Panc1 (cell line): ENCODE measurements around the gene RBSN. TPM values are rescaled to one million over a fixed set of nuclear protein-coding genes. Genes with fewer than 3 reads are reported as not detected.

ENCODE experiments used
- ATAC-seq: fragments of 200-7000 bp; cut with Tn5 transposase; 2 replicates; pipeline ENCODE4 v1.9.1; 2020; ENCODE audit warnings: mild to moderate bottlenecking, moderate library complexity
- BruUV-seq: library from RNA; stranded (reverse); fragments of 400-500 nt; replicated peaks from 2 replicates; lab custom pipeline; 2021; lab: Mats Ljungman, UMichigan
- CTCF ChIA-PET: fragments of 300-600 bp; sonication (Branson Sonifier 250); formaldehyde crosslinking; loops from one replicate; lab custom pipeline; 2022; ENCODE audit warnings: antibody characterized with exemption; lab: Charles Lee
- POLR2A ChIA-PET: fragments of 300-600 bp; sonication (Branson Sonifier 250); formaldehyde crosslinking; loops from one replicate; lab custom pipeline; 2022; ENCODE audit warnings: antibody characterized with exemption; lab: Charles Lee
- DNase-seq: peaks from one replicate; pipeline ENCODE4 v3.0.0-alpha.2; 2010; ENCODE audit warnings: low read depth, low spot score
- H3K27ac ChIP-seq: 2 replicates; pipeline ENCODE4 v1.5.1; 2011; ENCODE audit warnings: mild to moderate bottlenecking, low read length, inconsistent platforms
- H3K27me3 ChIP-seq: fragments of 200-500 bp; sonication (Bioruptor generic); 2 replicates; pipeline ENCODE4 v1.6.0; 2014; ENCODE audit warnings: low read length, inconsistent platforms; ENCODE audit not compliant: control insufficient read depth, insufficient read depth
- H3K36me3 ChIP-seq: fragments of 200-500 bp; sonication (Bioruptor generic); 2 replicates; pipeline ENCODE4 v1.5.1; 2014; ENCODE audit warnings: inconsistent platforms, mild to moderate bottlenecking, low read length, moderate library complexity; ENCODE audit not compliant: control insufficient read depth, insufficient read depth
- H3K4me1 ChIP-seq: 2 replicates; pipeline ENCODE4 v1.5.1; 2011; ENCODE audit warnings: inconsistent platforms, mild to moderate bottlenecking, low read length, moderate library complexity; ENCODE audit not compliant: control insufficient read depth, insufficient read depth
- H3K4me3 ChIP-seq, 2 experiments: 2 replicates each; pipeline ENCODE4 v1.5.1; 2011 to 2012; ENCODE audit warnings: low read depth in 2 of 2, low read length in 2 of 2, mild to moderate bottlenecking in 2 of 2, inconsistent platforms in 1 of 2, moderate library complexity in 1 of 2
- H3K9me3 ChIP-seq: fragments of 200-500 bp; sonication (Bioruptor generic); 2 replicates; pipeline ENCODE4 v1.5.1; 2014; ENCODE audit warnings: low read depth, mild to moderate bottlenecking, inconsistent platforms, low read length, moderate library complexity; ENCODE audit not compliant: control insufficient read depth, insufficient read depth
- POLR2AphosphoS5 ChIP-seq: IDR thresholded peaks from 2 replicates; pipeline ENCODE4 v1.6.1; 2012; ENCODE audit warnings: mild to moderate bottlenecking, low read depth, low read length, moderate library complexity
- SIN3A ChIP-seq: IDR thresholded peaks from 2 replicates; pipeline ENCODE4 v1.6.1; 2012; ENCODE audit warnings: low read depth, mild to moderate bottlenecking, low read length, moderate library complexity, borderline replicate concordance; ENCODE audit not compliant: insufficient read depth
- TCF7L2 ChIP-seq: IDR thresholded peaks from 2 replicates; pipeline ENCODE4 v1.6.1; 2011; ENCODE audit warnings: mild to moderate bottlenecking, low read depth, low read length, inconsistent platforms
- in situ Hi-C: cut with HindIII; loops from 2 replicates; pipeline ENCODE4 v1.10.0; 2016; ENCODE audit warnings: low sequenced_read_pairs, low pct_unique_long_range_greater_than_20kb
- intact Hi-C: fragments of 100-400 bp; cut with micrococcal nuclease; formaldehyde crosslinking; loops from one replicate; pipeline ENCODE4 v1.10.0; 2022; ENCODE audit not compliant: unreplicated experiment
- total RNA-seq: library from RNA; stranded (reverse); gene quantifications from one replicate; pipeline ENCODE4 v1.2.1, GENCODE V29; 2021; ENCODE audit not compliant: unreplicated experiment
- TF ChIP-seq, protein P1 (sequence below), 2 experiments: IDR thresholded peaks; 2 replicates each; pipeline ENCODE4 v1.6.1; 2011 to 2012; ENCODE audit warnings: low read depth in 2 of 2, control low read depth in 1 of 2, low read length in 1 of 2, mild to moderate bottlenecking in 1 of 2, moderate library complexity in 1 of 2; ENCODE audit not compliant: insufficient read depth in 1 of 2
- TF ChIP-seq, protein P2 (sequence below): fragments of 450-650 bp; IDR thresholded peaks from 2 replicates; pipeline ENCODE4 v1.5.1; 2017; ENCODE audit warnings: mild to moderate bottlenecking

RBSN gene
- total RNA-seq, 1 experiment from 2014 or later = 13.6 TPM

DNA sequence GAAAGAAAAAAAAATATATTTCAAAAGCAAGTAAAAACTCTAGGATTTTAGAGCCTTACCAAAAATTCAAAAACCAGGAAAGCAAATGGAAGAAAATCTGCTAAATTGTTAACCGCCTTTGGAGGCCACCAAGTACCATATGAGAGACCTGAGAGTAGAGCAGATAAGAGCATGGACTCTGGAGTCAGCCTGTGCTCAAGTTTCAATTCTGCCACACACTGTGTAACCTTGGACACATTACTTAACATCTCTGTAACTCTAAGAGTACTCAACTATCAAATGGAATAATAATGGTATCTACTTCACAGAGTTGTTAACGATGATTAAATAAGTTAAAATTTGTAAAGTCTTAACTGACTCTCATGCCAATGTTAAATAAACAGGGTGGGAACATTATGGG is 12.7 kb downstream of the RBSN start:
- DNase-seq (no peak), ATAC-seq (no peak)
- H3K4me3 ChIP-seq = no peak overlapping the region
- H3K4me1 ChIP-seq = no peaks in the 10 kb centered on the region
- ChIA-PET POLR2A (no interaction called here), CTCF (no interaction called here)
- in situ Hi-C loops (no loop called here), intact Hi-C loops (no loop called here)
- BruUV-seq = no TSS peak
- H3K27me3 ChIP-seq = no peaks in the 10 kb centered on the region
- no peak for TF ChIP-seq POLR2AphosphoS5
- no peak for TF ChIP-seq TCF7L2
- TF ChIP-seq, protein P1, sequence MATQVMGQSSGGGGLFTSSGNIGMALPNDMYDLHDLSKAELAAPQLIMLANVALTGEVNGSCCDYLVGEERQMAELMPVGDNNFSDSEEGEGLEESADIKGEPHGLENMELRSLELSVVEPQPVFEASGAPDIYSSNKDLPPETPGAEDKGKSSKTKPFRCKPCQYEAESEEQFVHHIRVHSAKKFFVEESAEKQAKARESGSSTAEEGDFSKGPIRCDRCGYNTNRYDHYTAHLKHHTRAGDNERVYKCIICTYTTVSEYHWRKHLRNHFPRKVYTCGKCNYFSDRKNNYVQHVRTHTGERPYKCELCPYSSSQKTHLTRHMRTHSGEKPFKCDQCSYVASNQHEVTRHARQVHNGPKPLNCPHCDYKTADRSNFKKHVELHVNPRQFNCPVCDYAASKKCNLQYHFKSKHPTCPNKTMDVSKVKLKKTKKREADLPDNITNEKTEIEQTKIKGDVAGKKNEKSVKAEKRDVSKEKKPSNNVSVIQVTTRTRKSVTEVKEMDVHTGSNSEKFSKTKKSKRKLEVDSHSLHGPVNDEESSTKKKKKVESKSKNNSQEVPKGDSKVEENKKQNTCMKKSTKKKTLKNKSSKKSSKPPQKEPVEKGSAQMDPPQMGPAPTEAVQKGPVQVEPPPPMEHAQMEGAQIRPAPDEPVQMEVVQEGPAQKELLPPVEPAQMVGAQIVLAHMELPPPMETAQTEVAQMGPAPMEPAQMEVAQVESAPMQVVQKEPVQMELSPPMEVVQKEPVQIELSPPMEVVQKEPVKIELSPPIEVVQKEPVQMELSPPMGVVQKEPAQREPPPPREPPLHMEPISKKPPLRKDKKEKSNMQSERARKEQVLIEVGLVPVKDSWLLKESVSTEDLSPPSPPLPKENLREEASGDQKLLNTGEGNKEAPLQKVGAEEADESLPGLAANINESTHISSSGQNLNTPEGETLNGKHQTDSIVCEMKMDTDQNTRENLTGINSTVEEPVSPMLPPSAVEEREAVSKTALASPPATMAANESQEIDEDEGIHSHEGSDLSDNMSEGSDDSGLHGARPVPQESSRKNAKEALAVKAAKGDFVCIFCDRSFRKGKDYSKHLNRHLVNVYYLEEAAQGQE (IDR thresholded peaks at IDR 0.05; ENCODE audit: insufficient read depth in 1 of 2, low read depth in 2 of 2, low read length in 1 of 2) = no peak
- TF ChIP-seq, protein P2, sequence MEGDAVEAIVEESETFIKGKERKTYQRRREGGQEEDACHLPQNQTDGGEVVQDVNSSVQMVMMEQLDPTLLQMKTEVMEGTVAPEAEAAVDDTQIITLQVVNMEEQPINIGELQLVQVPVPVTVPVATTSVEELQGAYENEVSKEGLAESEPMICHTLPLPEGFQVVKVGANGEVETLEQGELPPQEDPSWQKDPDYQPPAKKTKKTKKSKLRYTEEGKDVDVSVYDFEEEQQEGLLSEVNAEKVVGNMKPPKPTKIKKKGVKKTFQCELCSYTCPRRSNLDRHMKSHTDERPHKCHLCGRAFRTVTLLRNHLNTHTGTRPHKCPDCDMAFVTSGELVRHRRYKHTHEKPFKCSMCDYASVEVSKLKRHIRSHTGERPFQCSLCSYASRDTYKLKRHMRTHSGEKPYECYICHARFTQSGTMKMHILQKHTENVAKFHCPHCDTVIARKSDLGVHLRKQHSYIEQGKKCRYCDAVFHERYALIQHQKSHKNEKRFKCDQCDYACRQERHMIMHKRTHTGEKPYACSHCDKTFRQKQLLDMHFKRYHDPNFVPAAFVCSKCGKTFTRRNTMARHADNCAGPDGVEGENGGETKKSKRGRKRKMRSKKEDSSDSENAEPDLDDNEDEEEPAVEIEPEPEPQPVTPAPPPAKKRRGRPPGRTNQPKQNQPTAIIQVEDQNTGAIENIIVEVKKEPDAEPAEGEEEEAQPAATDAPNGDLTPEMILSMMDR = no peak
- no peak for TF ChIP-seq SIN3A
- H3K36me3 ChIP-seq = peaks cover 5% of the 10 kb centered on the region
- H3K9me3 ChIP-seq = no peaks in the 10 kb centered on the region
- H3K27ac ChIP-seq = no peak overlapping the region

DNA sequence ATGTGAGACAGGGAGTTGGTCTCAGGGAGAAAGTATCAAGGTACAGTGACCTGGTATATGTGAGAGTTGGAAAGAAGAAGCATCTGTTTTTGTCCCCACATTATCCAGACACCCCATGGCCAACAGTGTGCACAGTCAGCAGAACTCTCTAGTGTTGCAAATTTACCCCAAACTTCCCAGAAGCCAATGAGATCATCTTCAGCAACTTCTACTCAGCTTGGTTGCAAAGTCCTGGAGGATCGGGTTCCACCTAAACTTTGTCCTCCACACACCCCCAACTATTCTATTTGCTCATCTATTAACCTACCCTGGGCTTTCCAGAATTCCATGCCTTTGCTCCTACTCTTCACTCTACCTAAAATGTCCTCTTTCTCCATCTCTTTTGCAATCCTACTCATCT is 15.7 kb downstream of the RBSN start:
- Histone ChIP-seq H3K27ac (no peak overlapping the region), H3K27me3 (no peaks in the 10 kb centered on the region), H3K4me1 (no peaks in the 10 kb centered on the region), H3K36me3 (peaks cover 8% of the 10 kb centered on the region), H3K4me3 (no peak overlapping the region), H3K9me3 (no peaks in the 10 kb centered on the region)
- no TSS peak for BruUV-seq
- TF ChIP-seq, protein P1 (IDR thresholded peaks at IDR 0.05; ENCODE audit: insufficient read depth in 1 of 2, low read depth in 2 of 2, low read length in 1 of 2) = no peak
- TF ChIP-seq POLR2AphosphoS5 = no peak
- TF ChIP-seq SIN3A = no peak
- intact Hi-C loops (no loop called here), in situ Hi-C loops (no loop called here)
- ChIA-PET POLR2A (no interaction called here), CTCF (no interaction called here)
- DNase-seq (no peak), ATAC-seq (no peak)
